Measurements from ENCODE around the gene VWA5A.
"Not testable (repeated sequence)": the region's sequence is repeated elsewhere in the genome, so short reads cannot be mapped to it uniquely, and the experiment has no call there.

Gene VWA5A

GRCh38 chr11:124093330-124093729 is 21.9 kb upstream of the VWA5A start:
- no peak for DNase-seq

DNA sequence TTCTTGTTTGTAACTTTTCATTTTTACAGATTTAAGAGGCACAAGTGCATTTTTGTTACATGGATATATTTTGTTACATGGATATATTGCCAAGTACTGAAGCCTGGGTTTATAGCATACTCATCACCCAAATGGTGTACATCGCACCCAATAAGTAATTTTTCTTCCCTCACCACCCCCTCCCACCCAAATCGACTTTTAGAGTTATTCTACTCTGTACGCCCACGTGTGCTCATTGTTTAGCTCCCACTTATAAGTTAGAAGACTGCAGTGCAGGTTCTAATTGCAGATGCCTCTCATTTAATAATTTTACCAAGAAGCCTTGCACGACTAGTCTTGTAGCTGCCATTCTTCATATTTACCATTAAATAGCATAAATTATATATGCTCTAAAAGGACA is 20.5 kb upstream of the VWA5A start:
- no peak for DNase-seq

GRCh38 chr11:124096364-124096763 is 18.9 kb upstream of the VWA5A start:
- no peak for DNase-seq

GRCh38 chr11:124098141-124098540 is 17.1 kb upstream of the VWA5A start:
- DNase-seq = no peak

DNA sequence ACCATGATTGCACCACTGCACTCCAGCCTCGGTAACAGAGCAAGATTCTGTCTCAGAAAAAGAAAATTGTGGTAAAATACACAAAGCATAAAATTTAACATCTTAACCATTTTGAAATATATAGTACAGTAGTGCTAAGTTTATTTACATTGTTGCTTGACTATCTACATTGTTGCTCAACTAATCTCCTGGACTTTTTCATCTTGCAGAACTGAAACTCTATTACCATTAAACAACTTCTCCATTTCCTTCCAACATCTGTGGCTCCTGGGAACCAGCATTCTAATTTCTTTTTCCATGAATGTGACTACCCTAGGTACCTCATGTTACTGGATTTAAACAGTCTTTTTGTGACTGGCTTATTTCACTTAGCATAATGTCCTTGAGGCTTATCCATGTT is 13.5 kb upstream of the VWA5A start:
- DNase-seq = no peak

GRCh38 chr11:124108156-124108555 is 7.1 kb upstream of the VWA5A start:
- DNase-seq = no peak

DNA sequence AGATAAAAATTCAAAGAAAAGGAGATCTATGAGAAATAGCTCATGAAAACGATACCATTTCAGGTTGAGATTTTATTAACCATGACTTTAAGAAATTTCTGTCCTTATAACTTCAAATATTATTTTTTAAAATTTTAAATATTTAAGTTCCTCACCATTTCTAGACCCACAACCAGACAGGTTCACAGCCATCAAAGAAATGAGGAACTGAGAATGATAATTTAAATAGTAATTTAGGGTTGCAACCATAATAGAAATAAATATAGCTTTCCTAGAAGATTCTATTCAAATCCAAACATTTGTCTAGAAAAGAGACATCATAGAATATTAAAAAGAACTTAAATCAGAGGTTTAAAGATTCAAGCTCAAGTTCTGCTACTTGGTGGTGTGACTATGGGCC is 5.9 kb upstream of the VWA5A start:
- DNase-seq = no peak

DNA sequence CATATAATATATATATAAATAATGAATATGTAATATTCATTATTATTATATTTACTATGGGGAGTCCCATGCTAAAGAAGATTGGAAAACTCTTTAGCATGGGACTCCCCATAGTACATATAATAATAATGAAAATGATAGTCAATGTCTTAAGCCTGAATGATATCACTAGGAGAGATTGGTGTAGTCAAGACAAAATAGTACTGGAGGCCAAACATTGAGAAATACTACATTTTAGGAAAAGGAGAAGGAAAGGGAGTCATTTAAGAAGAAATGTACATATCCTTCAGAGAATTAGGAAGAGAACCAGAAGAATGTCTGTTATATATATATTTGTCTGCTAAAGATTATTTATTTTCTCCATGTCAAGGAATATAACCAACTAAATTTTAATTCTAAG is 5.0 kb upstream of the VWA5A start:
- DNase-seq = no peak

DNA sequence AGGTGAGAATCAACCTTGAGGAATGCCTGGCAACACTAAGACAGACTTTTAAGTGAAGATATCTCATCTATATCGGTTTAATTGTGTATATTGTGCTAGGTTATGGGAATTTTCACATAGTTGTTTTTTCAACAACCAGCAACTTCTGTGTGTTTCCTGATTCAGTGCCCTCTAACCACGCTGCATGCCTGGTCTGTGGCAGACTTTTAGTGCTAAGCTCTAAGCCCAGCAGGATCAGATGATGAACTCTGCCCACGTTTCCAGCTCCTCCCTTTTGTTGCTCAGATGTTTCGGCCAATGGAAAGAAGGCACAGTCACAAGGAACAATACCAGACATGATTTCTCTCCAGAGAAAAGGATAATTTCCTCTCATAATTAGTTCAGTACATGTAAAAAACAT is 1.4 kb upstream of the VWA5A start:
- no peak for DNase-seq

GRCh38 chr11:124115782-124116616 is 749 bp downstream of the VWA5A start:
- no peak for DNase-seq

DNA sequence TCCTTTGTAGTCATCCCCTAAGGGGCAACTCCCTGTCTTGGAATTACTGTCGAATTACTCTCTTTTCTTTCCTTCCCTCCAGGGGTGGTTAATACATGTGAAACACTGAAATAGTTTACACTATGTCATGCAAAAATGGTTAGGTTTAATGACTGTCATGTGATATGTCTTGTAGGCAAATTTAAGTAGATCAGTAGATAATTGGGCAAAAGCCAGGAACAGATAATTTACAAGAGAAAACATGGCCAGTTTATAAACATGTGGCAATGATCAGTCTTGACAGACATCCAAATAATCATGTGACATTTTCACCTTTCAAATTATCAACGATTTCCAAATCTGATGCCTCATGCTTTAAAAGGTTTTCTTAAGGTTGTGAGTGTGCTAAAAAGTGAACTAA is 3.9 kb downstream of the VWA5A start:
- DNase-seq = no peak

- DNase-seq = no peak
Observed at GRCh38 chr11:124120891-124121290, 5.6 kb downstream of the VWA5A start.

GRCh38 chr11:124122123-124122522 is 6.9 kb downstream of the VWA5A start:
- no peak for DNase-seq

GRCh38 chr11:124123622-124124021 is 8.4 kb downstream of the VWA5A start:
- DNase-seq = no peak

DNA sequence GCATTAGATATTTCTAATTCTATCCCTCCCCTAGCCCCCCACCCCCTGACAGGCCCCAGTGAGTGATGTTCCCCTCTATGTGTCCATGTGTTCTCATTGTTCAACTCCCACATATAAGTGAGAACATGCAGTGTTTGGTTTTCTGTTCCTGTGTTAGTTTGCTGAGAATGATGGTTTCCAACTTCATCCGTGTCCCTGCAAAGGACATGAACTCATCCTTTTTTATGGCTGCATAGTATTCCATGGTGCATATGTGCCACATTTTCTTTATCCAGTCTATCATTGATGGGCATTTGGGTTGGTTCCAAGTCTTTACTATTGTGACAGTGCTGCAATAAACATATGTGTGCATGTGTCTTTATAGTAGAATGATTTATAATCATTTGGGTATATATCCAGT is 11.9 kb downstream of the VWA5A start:
- DNase-seq = not testable (repeated sequence)

DNA sequence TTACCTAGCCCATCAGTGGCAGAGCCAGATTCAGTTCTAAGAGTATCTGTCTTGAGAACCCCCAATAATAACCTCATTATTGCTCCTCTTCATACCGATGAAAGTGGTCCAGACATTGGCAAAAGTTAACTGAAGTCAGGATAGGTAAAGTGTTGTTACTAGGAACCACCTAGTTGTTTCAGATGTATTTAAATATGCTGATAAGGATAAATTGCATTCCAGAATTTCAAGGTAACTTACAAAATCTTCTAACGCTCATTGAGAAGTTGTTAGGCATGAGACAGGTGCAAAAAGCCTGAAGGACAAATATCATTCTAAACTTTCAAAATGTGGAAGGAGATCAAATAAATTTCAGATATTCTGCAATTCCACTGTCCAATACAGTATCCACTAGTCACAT is 27.8 kb downstream of the VWA5A start:
- DNase-seq = no peak

DNA sequence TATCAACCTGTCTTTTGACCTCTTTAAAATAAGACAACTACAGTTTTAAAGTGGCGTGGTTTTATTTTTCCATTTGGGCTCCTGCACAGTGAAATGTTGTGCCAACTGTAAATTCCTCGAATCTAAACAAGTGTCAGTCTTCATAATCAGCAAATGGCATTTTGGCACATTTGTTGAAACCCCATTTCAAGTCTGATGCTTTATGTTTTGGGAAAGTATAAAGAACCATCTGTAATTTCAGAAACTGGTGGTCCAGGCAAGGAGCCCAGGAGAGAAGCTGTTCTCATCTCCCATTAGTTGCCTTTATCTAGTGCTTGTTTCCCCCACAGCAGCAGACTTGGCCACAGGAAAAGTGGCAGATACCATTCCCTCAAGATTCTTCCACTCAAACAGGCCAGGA is 32.7 kb downstream of the VWA5A start:
- no peak for DNase-seq

DNA sequence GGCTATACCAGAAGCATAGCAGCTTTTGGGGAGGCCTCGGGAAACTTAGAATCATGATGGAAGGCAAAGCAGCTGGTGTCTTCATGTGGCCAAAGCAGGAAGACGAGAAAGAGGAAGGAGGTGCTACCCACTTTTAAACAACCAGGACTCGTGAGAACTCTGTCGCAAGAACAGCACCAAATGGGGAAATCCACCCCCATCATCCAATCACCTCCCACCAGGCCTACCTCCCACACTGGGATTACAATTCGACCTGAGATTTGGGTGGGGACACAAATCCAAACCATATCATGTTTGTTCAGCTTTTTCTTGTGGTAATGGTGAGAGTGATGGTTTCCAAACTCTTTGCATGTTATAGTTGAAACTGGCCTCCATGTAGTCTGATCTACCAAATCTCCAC is 35.4 kb downstream of the VWA5A start:
- no peak for DNase-seq

DNA sequence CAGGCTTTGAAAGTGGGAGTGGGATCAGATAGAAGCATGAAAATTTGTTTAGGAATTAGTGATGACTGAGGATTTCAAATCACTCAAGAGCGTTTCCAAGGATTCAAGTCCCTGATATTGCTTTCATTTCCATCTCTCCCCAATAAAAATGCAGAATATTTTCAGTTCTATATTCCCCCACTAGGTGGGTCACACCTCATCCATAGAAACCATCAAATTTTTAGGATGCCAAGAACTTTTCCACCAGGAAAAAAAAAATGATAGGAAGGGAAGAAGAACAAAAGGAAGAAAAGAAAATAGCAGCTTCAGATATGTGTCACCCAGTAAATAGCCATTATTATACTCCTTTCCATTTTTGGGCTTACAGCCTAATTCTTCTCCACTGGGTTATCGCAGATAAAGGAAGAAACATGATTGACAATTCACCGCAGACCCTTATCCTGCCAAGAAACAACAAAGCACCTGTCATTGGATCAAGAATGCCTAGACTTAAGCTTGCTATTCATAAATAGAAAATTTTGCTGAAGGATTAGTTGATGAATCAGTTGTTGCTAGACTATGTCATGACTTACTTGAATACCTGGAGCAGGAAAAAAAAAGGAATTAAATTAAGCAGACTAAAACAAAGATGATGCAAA is 37.6 kb downstream of the VWA5A start:
- no peak for DNase-seq

DNA sequence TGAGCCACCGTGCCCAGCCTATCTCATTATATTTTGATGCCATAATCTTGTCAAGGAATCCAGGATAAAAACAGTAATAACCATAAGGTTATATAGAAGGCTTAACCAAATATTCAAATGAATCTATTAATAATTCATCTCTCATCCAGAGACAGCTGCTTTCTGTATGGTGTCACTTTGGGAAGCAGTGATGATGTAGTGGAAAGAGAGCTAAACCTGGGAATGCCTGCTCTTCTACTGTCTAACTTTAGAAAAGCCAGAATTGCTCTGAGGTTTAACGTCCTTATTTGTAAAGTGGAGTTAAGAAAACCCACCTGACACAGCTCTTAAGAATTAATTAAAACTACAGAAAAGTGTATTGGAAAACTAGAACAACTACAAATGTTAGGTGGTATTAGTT is 38.6 kb downstream of the VWA5A start:
- DNase-seq = no peak

DNA sequence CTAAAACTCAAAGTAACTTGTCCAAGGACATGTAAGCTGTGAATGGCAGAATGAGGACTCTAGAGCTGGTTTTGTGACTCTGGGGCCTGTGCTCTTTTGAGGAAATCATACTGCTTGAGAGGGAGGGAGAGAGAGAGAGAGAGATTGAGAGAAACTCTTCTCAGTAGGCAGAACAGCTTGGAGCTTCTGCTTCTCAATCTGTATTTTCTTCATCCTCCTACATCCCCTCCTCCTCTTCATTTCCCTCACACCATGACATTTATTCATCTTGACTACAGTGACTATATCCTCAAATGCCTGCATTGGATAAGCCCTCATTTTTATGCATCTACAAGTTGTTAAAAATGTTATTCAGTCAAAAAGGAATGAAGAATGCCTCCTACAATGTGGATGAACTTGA is 44.2 kb downstream of the VWA5A start:
- no peak for DNase-seq

- DNase-seq = no peak
Observed at GRCh38 chr11:124160986-124161385, 45.7 kb downstream of the VWA5A start.

DNA sequence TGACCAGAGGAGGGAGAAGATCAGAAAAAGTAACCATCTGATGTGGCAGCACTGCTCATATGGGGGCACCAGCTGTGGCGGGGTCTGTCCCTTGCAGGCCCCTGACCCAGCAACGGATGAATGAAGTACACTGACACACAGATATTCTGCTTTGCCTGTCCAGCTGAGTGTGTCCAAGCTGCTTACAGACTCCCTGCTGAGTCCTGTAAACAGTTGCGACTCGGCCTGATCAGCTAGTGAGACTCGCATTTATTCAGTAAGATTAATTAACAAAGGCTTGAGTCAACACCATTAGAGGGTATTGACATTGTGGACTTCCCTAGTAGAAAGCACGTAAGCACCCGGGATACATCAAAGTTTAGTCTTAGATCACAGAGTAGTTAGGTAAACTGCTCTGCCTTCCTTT is 52.6 kb downstream of the VWA5A start:
- no peak for DNase-seq

- no peak for DNase-seq
Observed at GRCh38 chr11:124168796-124169195, 53.5 kb downstream of the VWA5A start.

DNA sequence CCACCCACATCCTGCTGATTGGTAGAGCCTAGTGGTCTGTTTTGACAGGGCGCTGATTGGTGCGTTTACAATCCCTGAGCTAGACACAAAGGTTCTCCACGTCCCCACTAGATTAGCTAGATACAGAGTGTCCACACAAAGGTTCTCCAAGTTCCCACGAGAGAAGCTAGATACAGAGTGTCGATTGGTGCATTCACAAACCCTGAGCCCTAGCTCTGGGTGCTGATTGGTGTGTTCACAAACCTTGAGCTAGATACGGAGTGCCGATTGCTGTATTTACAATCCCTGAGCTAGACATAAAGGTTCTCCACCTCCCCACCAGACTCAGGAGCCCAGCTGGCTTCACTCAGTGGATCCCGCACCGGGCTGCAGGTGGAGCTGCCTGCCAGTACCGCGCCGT is 55.1 kb downstream of the VWA5A start:
- not testable (repeated sequence) for DNase-seq
